T-helper 22 cell (primary cell): ENCODE results near the gene SERPINB11.
"Not testable (repeated sequence)": the region's sequence is repeated elsewhere in the genome, so short reads cannot be mapped to it uniquely, and the experiment has no call there.

Source experiments
- DNase-seq: peaks from one replicate; pipeline ENCODE4 v3.0.0-alpha.2; 2020; ENCODE audit warnings: low read depth

SERPINB11 gene, protein sequence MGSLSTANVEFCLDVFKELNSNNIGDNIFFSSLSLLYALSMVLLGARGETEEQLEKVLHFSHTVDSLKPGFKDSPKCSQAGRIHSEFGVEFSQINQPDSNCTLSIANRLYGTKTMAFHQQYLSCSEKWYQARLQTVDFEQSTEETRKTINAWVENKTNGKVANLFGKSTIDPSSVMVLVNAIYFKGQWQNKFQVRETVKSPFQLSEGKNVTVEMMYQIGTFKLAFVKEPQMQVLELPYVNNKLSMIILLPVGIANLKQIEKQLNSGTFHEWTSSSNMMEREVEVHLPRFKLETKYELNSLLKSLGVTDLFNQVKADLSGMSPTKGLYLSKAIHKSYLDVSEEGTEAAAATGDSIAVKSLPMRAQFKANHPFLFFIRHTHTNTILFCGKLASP

GRCh38 chr18:63702660-63703059, at the start of gene SERPINB11:
Gene SERPINB11 (plus strand): TSS chr18:63702960. CDS start chr18:63710194, 7,234 bp downstream.
- DNase-seq, result no peak

GRCh38 chr18:63658920-63659319, 43.8 kb upstream of the SERPINB11 start:
- DNase-seq, result not testable (repeated sequence)

- DNase-seq, result not testable (repeated sequence)
Observed at GRCh38 chr18:63661750-63662149, 41.0 kb upstream of the SERPINB11 start, which contains the start of gene SERPINB3. Gene SERPINB3 (minus strand): TSS chr18:63661893. CDS start chr18:63661216, 677 bp downstream.

- no peak for DNase-seq
Observed at GRCh38 chr18:63664571-63664970, 38.2 kb upstream of the SERPINB11 start.

DNA sequence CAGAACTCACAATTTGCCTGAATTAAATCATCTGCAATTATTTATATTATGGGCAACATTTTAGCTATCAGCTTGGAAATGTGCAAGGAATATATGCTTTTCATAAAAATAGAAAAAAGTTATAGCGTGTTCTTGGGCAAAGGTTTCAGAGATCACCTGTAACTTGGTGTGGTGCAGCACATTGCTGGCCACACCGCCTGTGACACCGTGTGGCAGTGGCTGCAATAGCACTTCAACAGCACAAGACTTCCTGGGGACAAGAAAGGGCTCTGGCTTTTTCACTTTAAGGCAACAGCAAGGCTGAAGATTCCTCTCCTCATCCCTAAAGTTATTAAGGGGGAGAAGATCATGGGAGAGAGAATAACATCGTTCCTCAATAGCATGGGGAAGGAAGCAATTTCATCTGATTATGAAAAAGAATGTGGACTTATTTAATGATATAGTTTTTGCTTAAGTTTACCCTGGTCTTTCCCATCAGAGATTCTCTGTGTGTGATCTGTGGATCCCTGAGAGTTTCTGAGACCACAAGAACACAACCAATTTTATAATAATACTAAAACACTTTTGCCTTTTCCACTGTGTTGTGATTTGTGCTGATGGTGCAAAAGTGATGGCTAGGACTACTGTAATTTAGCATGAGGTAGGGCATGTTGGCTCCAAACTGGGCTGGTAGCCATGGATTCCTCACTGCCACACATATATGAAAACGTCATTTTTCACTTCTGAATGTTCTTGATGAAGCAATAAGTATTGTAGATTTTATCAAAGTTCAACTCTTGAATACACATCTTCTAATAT, 26.0 kb upstream of the SERPINB11 start:
- no peak for DNase-seq

DNA sequence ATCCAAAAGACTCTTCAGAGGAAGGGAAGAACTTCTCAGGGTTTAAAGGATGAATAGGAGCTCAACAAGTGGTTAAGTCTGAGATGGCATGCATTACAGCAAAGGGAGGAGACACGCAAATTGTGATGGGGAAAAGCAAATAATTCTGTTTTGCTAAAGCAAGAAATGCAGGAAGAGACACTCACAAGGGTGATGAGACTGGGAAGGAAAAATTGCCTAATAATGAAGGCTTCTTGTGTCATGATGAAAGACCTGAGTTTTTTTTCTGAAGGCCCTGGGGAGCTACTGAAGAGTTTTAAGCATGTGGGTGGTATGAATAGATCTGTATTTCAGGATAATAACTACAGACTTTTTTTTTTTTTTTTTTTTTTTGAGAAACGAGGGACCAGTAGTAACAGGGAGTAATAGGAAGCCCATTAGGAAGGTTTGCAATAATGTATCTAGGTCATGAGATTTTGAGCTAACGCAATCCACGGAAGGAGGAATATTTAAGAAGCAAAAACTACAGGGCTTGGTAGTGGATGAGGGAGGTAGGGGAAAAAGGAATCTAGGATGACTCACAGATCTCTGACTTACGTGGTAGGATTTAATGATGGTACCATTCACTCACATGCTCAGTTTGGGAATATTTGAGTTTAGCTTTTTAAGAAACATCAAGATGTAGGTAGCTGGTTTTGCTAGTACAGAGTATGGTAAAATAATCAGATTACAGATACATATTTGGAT, 25.1 kb upstream of the SERPINB11 start:
- DNase-seq, result no peak

DNA sequence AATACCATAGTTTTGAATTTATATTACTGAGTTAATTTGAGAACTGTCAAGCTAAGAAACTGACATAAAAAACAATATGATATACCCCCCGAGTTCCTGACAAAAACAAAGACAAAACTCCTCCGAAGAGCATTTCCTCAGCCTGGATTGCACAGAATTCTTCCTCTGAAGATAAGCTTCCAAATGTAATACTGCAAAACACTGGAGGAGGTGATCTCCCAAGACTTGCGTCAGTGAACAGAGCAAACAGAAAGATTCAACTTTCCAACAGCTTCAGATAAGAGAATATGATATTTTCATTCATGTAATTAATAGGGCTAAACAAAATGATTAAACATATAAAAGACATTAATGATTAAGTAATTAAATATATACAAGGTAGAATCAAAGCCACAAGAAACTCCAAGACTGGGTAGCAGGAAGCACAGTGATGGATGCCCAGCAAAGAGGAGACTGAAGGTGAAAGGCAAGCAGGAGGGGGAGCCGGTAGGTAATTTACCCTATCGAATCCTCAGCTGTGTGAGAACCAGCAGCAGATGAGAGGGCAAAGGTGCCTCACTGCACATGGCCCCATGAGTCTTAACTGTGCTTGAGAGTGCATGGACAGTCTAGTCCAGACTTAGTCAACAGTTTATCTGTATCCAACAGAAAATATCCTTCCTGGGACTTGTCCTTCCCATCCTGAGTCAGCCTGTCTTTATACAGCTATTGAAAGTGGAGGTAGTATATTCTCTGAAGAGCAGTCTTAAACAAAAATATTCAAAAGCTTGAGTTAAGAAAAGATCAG, 22.7 kb upstream of the SERPINB11 start:
- DNase-seq, result no peak

DNA sequence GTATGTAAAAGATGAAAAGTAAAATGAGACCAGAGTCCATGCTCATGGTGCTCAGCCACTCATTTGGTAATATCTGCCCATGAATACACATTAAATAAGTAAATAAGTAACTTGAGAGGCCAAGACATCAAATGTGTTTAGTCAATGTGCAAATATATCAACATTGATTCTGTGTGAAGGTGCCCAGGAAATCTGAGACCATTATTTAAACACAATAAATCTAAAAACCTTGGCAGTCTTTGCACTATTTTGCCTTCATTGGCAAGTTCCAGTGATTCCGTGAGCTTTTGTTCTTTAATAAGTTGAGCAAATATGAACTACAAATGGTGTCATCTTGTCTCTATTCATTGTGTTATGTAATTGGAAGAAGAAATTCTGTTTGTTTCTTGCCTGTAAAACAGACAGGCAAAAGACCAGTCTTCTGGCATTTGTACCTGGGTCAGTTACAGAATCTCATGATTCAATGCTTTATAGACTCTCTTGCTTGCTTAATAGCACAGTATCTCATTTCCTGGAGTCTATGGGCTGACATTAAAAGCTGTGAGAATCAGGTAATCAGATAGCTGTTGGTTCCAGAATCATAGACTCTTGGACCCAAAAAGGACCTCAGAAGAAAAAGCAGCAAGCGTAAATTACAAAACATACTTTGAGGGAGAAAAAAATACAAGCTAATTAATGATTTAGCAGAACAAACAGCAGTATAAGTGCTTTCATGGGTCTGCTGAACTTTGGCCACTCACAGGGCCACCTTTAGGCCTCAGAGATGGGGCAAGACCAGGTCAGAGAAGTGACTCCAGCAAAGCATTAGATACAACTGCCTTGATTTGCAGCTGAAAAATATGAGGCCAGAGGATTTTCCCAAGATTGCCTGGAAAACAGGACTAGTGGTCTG, 21.1 kb upstream of the SERPINB11 start:
- DNase-seq, result no peak

DNA sequence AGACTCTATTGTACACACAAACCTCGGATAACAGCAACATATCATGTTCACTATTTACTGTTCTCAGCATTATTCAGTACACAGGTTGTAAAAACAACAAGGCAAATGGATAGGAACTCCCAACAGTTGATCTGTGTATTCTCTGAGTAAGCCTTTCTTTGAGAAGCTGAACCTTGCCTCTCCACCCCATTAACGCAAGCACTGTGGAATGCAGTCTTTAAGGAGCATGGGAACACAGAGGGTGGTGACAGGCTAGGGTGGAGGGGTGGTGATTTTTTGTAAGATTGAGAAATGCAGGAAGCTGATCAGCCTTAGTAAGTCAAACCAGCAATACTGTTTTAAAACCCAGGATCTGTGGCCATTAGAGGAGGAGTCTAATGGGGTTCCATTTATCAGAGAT, 19.6 kb upstream of the SERPINB11 start:
- no peak for DNase-seq

DNA sequence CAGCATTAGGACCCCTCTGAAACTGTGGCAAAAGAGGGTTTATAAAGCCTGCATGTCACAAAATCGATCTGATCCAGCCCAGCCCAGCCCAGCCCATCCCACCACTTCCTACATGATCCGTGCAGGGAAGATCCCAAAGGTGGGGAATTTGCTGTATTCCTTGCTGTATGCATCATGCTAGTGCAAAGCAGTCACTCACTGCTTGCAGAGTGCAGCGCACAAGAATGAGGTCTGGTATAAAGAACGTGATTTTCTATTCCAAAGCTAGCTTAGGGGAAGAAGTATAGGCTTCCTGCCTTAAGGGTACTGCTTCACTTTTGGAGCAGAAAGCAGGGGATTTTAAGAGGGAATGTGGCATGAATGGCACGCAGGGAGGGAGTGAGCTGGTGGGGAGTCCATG, 18.9 kb upstream of the SERPINB11 start:
- no peak for DNase-seq

GRCh38 chr18:63684718-63685117, 18.0 kb upstream of the SERPINB11 start:
- no peak for DNase-seq

DNA sequence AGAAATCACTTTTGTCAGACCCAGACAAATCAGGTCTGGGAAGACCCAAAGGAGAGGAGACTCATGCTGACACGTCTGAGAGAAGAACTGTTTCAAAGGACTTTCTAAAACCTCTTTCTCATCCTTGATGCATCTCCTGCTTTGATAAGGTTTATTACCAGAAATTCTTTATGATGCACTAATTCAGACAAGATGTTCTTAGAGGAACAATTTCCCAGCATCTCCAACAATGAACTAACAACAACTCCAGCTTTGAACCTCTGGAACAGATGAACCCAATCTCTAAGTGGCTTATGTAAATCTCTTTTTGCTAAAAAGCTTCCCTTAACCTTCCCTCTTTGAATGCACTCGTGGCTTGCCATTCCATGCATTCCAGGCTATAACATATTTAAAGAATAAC, 15.9 kb upstream of the SERPINB11 start:
- no peak for DNase-seq

- DNase-seq, result no peak
Observed at GRCh38 chr18:63689064-63689463, 13.7 kb upstream of the SERPINB11 start.

DNA sequence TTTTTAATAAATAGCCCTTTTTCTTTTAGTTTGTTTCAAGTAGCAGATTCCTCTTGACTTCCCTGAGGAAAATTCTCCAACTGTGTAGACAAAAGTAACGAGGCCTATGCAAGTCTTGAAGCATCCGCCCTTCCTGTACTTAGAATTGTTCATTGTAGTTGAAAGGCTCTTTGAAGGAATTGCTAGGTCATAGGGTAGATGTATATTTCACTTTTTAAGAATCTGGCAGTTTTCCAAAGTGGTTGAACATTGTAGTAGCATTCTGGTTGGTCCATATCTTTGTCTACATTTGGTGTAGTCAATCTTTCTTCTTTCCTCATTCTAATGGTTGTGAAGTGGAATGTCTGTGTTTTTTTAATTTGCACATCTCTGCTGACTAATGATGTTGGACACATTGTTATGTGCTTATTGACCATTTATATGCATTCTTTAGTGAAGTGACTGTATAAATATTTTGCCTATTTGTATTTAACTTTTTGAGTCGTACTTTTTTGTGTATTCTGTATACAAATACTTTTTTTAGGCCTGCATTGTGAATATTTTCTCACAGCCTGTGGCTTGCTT, 5.6 kb upstream of the SERPINB11 start:
- DNase-seq, result no peak

- DNase-seq, result no peak
Observed at GRCh38 chr18:63700501-63700900, 2.3 kb upstream of the SERPINB11 start.

- DNase-seq, result no peak
Observed at GRCh38 chr18:63701952-63702351, 808 bp upstream of the SERPINB11 start.

DNA sequence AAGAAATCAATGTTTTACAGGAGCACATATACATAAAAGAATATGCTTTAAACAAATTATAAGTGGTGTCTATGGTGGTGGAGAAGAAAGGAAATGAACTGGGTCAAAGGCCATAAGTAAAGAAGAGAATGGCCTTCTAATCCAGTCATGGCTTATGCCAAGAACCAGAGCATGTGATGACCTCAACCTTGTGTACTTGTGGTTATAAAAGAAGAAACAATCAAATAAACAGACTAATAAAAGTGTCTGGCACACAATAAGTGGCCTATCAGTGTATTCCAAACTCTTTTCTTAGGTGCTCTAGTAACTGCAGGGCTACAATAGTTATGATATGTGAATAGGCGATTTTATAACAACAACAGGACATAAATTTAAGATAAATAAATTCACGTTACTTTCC, 2.6 kb downstream of the SERPINB11 start:
- no peak for DNase-seq

DNA sequence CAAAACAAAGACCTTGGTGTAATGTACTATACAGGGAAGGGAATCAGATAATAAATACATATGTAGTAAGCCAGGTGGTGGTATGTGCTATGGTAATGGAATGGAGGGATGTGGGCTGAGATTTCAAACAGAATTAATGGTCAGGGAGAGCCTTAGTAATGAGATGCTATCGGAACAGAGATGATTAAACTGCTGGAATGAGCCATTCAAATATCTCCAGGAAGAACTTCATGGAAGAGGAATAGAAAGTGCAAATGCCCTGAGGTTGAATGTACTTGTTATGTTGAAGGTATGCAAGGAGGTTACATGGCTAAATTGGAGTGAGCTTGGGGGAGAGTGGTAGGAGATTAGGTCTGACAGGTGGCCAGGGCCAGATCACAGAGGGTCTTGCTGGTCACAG, 5.1 kb downstream of the SERPINB11 start:
- DNase-seq, result no peak

DNA sequence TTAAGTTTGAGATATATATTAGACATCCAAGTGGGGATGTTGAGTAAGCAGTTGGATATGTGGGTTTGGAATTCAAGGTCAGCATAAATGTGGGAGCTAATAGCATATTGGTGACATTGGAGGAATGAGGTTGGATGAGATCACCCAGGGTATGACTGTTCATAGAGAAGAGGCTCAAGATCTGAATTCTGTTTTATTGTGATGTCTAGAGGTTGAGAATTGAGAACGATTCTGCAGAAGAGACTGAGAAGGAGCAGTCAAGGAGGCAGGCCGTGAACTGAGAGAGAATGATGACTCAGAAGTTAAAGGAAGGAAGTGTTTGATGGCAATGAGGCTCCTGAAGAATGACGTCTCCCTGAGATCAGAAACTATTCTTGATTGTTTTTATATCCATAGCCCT, 5.9 kb downstream of the SERPINB11 start:
- DNase-seq, result no peak
